NK-92 treated with Interleukin-12 subunit alpha and Interleukin-12 subunit beta, amount 100 ng/mL, for 24 hours (cell line): ENCODE measurements around the gene AEBP1.

Experiments used
- DNase-seq: peaks from one replicate; lab custom pipeline; 2025; lab: John Stamatoyannopoulos, UW

The AEBP1 gene

GRCh38 chr7:44156453-44157010 lies 52.4 kb downstream of the AEBP1 start:
- no peak for DNase-seq

- DNase-seq = no peak
Observed at GRCh38 chr7:44157116-44158080, 53.3 kb downstream of the AEBP1 start.

GRCh38 chr7:44158096-44158872 lies 54.1 kb downstream of the AEBP1 start:
- DNase-seq = no peak

- DNase-seq = no peak
Observed at GRCh38 chr7:44158873-44159631, 54.9 kb downstream of the AEBP1 start.

GRCh38 chr7:44159824-44160630 lies 55.9 kb downstream of the AEBP1 start:
- no peak for DNase-seq

GRCh38 chr7:44161371-44161770 lies 57.2 kb downstream of the AEBP1 start:
- no peak for DNase-seq

DNA sequence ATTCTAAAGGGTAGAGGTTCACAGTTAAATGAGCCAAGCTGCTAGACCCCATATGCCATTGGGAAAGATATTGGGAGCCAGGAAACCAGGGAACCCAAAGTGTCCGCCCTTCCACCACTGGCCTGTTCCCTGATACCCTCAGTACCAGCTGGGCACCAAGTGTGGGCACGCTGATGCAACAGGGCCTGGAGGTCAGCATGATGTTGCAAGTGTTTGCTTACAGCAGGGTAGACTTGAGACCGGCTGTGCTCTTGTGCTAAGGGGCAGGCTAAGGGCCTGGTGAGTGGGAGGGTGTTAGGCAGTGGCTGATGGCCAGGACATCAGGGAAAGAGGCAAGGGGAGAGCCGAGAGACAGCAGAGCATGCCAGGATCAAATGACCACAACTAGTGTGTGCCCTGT lies 58.0 kb downstream of the AEBP1 start:
- no peak for DNase-seq

GRCh38 chr7:44162785-44163395 lies 58.7 kb downstream of the AEBP1 start:
- DNase-seq = no peak

GRCh38 chr7:44163591-44163990 lies 59.4 kb downstream of the AEBP1 start:
- DNase-seq = no peak
